ENCODE results near the gene PDLIM7. TPM values are rescaled to one million over a fixed set of nuclear protein-coding genes. Genes with fewer than 3 reads are reported as not detected.

Gene PDLIM7
- total RNA-seq, 1 experiment from 2014 or later, result 132 TPM

- Histone ChIP-seq H3K36me3 (ENCODE audit: insufficient read depth, low read length, poor library complexity, severe bottlenecking) (peaks cover 50% of the 10 kb centered on the region), H3K4me1 (ENCODE audit: insufficient read depth, low read length, poor library complexity, severe bottlenecking) (no peaks in the 10 kb centered on the region)
- POLR2A ChIA-PET (ENCODE audit: low non-redundant PET), result interaction anchor here (0.6 kb wide), 1 partner anchor 104 kb away, joined by 5 read pairs; no protein-coding TSS in a partner anchor
These were observed 18.2 kb upstream of the PDLIM7 start for GRCh38 chr5:177515580-177515979.

GRCh38 chr5:177514541-177514940, 17.1 kb upstream of the PDLIM7 start:
- DNase-seq (ENCODE audit: low spot score), result no peak

More at GRCh38 chr5:177515580-177515979, 18.2 kb upstream of the PDLIM7 start:
- CTCF ChIA-PET, result interaction anchor here (0.6 kb wide), 1 partner anchor 15 kb away, joined by 3 read pairs; no protein-coding TSS in a partner anchor
- H3K27ac ChIP-seq (ENCODE audit: low read depth, low read length, poor library complexity, severe bottlenecking), result no peak overlapping the region
- H3K27me3 ChIP-seq (replicated peaks; ENCODE audit: insufficient read depth, low read depth, low read length, poor library complexity), result no peaks in the 10 kb centered on the region
- no peak for TF ChIP-seq EZH2 (IDR thresholded peaks at IDR 0.05; ENCODE audit: borderline replicate concordance, low read depth, low read length, poor library complexity, severe bottlenecking)
- TF ChIP-seq, protein P1, sequence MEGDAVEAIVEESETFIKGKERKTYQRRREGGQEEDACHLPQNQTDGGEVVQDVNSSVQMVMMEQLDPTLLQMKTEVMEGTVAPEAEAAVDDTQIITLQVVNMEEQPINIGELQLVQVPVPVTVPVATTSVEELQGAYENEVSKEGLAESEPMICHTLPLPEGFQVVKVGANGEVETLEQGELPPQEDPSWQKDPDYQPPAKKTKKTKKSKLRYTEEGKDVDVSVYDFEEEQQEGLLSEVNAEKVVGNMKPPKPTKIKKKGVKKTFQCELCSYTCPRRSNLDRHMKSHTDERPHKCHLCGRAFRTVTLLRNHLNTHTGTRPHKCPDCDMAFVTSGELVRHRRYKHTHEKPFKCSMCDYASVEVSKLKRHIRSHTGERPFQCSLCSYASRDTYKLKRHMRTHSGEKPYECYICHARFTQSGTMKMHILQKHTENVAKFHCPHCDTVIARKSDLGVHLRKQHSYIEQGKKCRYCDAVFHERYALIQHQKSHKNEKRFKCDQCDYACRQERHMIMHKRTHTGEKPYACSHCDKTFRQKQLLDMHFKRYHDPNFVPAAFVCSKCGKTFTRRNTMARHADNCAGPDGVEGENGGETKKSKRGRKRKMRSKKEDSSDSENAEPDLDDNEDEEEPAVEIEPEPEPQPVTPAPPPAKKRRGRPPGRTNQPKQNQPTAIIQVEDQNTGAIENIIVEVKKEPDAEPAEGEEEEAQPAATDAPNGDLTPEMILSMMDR (conservative IDR thresholded peaks at IDR 0.05; ENCODE audit: low read depth, low read length), result no peak
- BruUV-seq (replicated peaks), result TSS peak; percentile 68
- H3K4me3 ChIP-seq (ENCODE audit: low read depth, low read length, poor library complexity, severe bottlenecking), result peak overlapping the region; percentile 90
- intact Hi-C loops (cut with micrococcal nuclease; ENCODE audit: unreplicated experiment), result no loop called here
- no peak for DNase-seq (ENCODE audit: low spot score)
- H3K9me3 ChIP-seq (ENCODE audit: low read depth, low read length, poor library complexity, severe bottlenecking), result no peaks in the 10 kb centered on the region

GRCh38 chr5:177513500-177513899, 16.1 kb upstream of the PDLIM7 start:
- CTCF ChIA-PET, result no interaction called here
- POLR2A ChIA-PET (ENCODE audit: low non-redundant PET), result no interaction called here
- H3K27me3 ChIP-seq (replicated peaks; ENCODE audit: insufficient read depth, low read depth, low read length, poor library complexity), result no peaks in the 10 kb centered on the region
- intact Hi-C loops (cut with micrococcal nuclease; ENCODE audit: unreplicated experiment), result no loop called here
- no peaks in the 10 kb centered on the region for H3K4me1 ChIP-seq (ENCODE audit: insufficient read depth, low read length, poor library complexity, severe bottlenecking)
- BruUV-seq (replicated peaks), result no TSS peak
- no peak overlapping the region for H3K4me3 ChIP-seq (ENCODE audit: low read depth, low read length, poor library complexity, severe bottlenecking)
- DNase-seq (ENCODE audit: low spot score), result no peak
- peaks cover 54% of the 10 kb centered on the region for H3K36me3 ChIP-seq (ENCODE audit: insufficient read depth, low read length, poor library complexity, severe bottlenecking)
- no peaks in the 10 kb centered on the region for H3K9me3 ChIP-seq (ENCODE audit: low read depth, low read length, poor library complexity, severe bottlenecking)
- no peak overlapping the region for H3K27ac ChIP-seq (ENCODE audit: low read depth, low read length, poor library complexity, severe bottlenecking)
- TF ChIP-seq, protein P1 (conservative IDR thresholded peaks at IDR 0.05; ENCODE audit: low read depth, low read length), result no peak
- TF ChIP-seq EZH2 (IDR thresholded peaks at IDR 0.05; ENCODE audit: borderline replicate concordance, low read depth, low read length, poor library complexity, severe bottlenecking), result no peak

More at GRCh38 chr5:177514541-177514940, 17.1 kb upstream of the PDLIM7 start:
- BruUV-seq (replicated peaks), result no TSS peak
- ChIA-PET CTCF (no interaction called here), POLR2A (ENCODE audit: low non-redundant PET) (no interaction called here)
- no peak overlapping the region for H3K27ac ChIP-seq (ENCODE audit: low read depth, low read length, poor library complexity, severe bottlenecking)
- H3K9me3 ChIP-seq (ENCODE audit: low read depth, low read length, poor library complexity, severe bottlenecking), result no peaks in the 10 kb centered on the region
- intact Hi-C loops (cut with micrococcal nuclease; ENCODE audit: unreplicated experiment), result no loop called here
- H3K4me1 ChIP-seq (ENCODE audit: insufficient read depth, low read length, poor library complexity, severe bottlenecking), result no peaks in the 10 kb centered on the region
- H3K27me3 ChIP-seq (replicated peaks; ENCODE audit: insufficient read depth, low read depth, low read length, poor library complexity), result no peaks in the 10 kb centered on the region
- H3K4me3 ChIP-seq (ENCODE audit: low read depth, low read length, poor library complexity, severe bottlenecking), result no peak overlapping the region
- no peak for TF ChIP-seq EZH2 (IDR thresholded peaks at IDR 0.05; ENCODE audit: borderline replicate concordance, low read depth, low read length, poor library complexity, severe bottlenecking)
- TF ChIP-seq, protein P1 (conservative IDR thresholded peaks at IDR 0.05; ENCODE audit: low read depth, low read length), result no peak
- peaks cover 54% of the 10 kb centered on the region for H3K36me3 ChIP-seq (ENCODE audit: insufficient read depth, low read length, poor library complexity, severe bottlenecking)
